Ecto neural progenitor cell (in vitro differentiated cells): Measurements from ENCODE around the gene HTR2B.
"Not testable (repeated sequence)": the region's sequence is repeated elsewhere in the genome, so short reads cannot be mapped to it uniquely, and the experiment has no call there.

Experiments used
- DNase-seq: peaks from one replicate; pipeline ENCODE4 v3.0.0-alpha.2; 2018; ENCODE audit warnings: low spot score

The HTR2B gene

DNA sequence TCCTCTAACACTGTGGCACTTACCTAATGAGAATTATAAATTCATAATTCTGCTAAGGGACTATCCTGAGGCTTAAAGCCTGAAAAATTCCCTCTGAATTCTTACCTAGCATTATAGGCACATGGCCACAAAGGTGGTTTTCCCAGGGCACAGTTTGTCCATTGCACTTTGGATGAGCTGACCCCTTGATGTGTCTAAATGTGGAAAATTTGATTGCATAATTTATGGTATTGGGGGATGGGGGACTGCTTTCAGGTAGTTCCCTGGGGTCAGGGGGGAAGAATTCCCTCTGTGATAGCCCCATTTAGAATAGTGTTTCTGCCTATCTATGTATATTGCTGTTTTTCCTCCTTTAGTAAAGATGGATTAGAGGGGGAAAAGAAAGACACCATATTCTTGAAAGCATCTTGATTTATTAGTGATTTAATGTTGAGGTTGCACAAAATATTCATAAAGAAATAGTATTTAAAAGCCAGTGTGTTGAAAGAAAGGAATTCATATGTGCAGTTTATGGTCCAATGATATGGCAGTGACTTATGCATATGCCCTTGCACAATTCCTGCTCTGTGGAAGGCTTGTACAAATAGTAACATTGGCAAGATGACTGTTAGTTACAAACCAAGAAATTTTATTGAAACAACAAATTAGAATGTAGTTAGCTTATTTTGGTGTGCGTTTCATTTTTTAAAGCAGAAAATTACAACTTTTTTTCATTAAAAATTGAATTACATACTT, 8.7 kb upstream of the HTR2B start:
- DNase-seq = no peak

GRCh38 chr2:231132129-231132528, 7.3 kb upstream of the HTR2B start:
- no peak for DNase-seq

DNA sequence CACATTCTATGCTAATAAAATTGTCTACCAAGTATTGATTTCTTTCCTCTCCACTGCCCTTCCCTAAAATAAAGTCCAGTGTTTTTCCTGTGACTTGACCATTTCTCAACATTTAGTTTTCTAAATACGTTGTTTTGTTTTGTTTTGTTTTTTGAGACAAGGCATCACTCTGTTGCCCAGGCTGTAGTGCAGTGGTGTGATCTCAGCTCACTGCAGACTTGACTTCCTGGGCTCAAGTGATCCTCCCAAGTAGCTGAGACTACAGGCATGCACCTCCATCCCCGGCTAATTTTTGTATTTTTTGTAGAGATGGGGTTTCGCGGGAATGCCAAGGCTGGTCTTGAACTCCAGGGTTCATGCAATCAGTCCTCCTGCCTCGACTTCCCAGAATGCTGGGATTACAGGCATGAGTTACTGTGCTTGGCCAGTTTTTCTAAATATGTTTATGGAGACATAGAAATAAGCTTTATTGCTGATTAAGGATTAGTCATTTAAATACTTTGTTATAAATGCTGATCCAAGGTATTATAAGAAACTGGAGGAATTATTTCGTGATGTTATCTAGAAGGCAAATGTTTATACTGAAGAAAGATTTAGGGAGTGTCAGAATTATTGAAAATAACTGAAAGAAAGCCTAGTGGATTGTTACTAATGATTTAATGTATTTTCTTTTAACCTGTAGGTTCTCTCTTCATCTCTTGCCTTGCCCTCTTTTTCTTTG, 5.7 kb upstream of the HTR2B start:
- DNase-seq = no peak

- DNase-seq = no peak
Observed at GRCh38 chr2:231129216-231129615, 4.4 kb upstream of the HTR2B start.

GRCh38 chr2:231128541-231128940, 3.7 kb upstream of the HTR2B start:
- no peak for DNase-seq

- DNase-seq = no peak
Observed at GRCh38 chr2:231127936-231128335, 3.1 kb upstream of the HTR2B start.

DNA sequence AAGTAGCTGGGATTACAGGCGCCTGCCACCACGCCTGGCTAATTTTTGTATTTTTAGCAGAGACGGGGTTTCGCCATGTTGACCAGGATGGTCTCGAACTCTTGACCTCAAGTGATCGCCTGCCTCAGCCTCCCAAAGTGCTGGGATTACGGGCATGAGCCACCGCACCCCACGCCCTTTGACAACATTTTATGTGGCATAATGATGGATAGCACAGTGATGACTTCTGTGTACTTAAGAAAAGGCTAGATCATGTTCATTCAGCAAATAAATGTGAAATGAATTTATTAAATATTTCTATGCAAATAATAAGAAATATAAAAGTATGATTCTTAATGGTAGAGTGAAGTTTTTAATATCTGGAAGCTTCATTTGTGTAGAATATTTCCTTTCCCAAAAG, 2.6 kb upstream of the HTR2B start:
- no peak for DNase-seq

DNA sequence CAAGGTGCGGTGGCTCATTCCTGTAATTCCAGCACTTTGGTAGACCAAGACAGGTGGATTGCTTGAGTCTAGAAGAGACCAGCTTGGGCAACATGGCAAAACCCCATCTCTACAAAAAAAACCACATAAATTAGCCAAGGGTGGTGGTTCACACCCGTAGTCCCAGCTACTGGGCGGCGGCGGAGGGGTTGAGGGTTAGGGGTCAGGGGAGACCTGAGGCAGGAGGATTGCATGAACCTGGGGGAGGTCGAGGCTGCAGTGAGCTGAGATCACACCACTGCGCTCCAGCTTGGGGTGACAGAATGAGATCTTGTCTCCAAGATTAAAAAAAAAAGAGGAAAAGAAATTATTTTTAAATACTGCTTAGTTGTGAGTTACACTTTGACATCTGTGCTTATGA, 1.3 kb upstream of the HTR2B start:
- no peak for DNase-seq

GRCh38 chr2:231123362-231123898, 1.4 kb downstream of the HTR2B start:
- DNase-seq = no peak

DNA sequence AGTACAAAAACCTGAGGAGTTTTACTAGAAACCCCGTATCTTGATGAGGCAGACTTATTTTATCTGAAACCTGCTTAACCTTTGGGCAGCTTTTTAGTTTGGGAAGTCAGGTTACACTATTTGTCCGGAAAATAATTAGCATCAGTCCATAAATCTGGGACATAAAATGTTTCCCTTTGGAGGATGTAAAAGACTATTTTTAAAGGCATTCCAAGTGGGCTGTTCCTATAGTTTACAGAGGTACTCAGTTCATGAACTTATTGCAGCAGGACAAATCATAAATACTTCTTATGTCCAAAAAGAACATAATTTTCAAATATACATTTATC, 6.3 kb downstream of the HTR2B start:
- DNase-seq = no peak

DNA sequence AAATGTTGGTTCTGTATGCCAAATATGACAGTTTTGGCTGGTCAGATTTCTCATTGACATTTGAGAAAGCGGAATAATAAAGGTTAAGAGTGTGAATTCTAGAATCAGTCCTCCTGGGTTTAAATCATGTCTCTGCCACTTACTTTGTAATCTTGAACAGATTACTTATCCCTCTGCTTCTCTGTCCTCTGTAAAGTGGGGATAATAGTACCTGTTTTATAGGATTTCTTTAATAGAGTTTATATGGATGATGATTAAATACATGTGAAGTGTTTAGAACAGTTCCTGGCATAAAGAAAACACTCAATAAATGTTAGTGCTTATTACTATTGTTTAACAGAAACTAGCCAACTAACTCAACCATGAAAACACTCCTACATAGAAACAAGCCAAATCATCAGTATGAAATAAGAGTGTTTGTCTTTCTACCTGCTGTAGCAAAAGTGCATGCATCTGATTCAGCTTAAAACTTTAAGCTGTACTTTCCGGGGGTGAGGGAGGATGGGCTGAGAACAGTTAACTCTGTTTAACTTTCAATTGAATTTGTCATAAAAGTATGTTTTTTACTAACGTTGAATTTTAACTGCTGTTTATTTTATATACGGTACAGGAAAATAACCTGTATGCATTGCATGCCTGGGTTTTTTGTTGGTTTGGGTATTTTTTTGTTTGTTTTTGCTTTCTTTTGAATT, 6.8 kb downstream of the HTR2B start:
- DNase-seq = no peak

- DNase-seq = no peak
Observed at GRCh38 chr2:231117148-231117547, 7.7 kb downstream of the HTR2B start.

DNA sequence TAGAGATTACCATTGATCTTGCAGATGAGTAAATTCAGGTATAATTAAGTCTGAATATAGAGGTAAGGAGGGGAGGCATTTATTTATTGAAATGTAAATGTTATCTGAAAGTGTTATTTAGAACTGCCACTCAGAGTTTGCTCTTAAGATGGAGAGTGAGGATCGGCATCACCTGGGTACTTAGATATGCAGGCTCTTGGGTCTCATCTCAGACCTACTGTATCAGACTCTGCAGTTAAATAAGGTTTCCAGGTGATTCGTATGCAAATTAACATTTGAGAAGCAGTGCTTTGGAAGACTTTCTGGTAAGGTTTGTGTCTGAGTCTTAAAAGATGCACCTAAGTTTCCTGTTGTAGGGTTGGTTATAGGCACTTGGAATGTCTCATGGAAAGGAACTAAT, 9.2 kb downstream of the HTR2B start:
- no peak for DNase-seq

DNA sequence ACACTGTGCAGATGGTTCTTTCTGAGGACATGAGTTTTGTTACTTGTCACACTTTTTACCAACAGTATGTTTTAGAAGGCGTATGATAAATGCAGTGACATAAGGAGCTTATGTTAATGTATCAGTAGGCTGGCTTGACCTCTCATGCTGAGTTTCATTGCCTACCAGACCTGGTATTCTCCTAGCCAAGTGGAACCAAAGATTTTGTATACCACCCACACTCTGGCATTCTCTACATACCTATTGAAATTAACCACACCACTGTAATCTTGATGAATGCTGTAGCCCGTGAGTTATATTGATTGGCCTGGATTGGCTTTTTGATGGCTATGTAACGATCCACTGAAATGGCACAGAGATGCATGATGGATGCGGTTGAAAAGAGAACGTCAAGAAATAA, 11.4 kb downstream of the HTR2B start:
- DNase-seq = no peak

DNA sequence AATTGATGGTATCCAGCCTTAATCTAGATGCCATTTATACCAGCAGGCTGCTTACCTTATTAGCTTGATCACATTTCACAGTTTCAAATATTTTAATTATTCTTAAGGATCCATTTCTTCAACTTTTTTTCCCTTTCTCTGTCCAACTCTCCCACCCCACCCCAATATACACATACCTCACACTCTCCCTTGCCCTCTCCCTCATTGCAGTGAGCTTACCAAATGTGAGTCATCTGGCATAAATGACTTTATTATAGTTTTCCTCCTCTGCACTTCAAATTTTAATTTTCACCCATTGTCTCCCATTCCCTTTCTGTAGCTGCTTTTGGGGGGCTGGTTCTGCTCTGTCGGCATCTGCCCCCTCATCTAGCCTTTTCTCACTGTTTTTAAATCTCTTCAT, 12.9 kb downstream of the HTR2B start:
- DNase-seq = no peak

DNA sequence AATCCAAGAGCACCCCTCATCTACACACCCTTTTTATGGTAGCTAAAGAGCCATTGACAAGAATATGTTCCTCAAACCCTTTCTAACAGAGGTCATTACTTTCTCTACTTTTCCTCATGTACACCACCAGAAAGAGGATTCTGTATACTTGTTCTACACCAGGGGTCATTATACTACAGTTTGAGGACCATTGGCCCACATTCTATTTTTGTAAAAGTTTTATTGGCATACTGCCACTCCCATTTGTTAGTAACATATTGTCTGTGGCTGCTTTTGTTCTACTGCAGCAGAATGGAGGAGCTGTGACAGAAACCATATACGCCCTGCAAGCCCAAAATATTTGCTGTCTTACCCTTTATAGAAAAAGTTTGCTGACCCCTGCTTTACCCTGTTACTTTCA, 14.3 kb downstream of the HTR2B start:
- DNase-seq = no peak

DNA sequence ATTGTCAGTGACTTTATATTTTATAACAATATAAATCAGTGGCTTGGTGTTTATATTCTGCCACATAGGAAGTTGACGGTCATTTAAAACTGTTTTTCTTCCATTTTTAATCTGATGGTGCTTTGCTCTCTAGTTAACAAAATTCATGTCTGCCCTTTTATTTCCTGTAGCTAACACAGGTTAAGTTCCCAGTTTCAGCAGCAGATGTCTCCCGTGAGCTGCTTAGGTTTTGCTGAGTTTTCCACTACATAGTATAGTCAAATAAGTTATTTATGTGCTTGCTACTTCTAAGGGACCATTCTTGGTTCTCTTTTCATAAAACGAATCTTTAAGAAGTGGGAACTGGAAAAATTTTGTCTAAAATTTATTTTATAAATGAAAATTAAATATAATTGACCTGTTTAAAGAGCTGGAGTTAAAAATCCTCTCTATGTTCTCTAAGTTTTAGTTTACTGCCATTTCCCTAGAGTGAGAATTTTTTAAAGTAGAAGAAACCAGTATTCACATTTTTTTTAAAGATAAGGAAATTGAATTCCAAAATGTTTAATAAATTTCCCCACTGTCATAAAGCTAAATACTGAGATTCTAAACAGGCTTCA, 20.6 kb downstream of the HTR2B start:
- DNase-seq = no peak

DNA sequence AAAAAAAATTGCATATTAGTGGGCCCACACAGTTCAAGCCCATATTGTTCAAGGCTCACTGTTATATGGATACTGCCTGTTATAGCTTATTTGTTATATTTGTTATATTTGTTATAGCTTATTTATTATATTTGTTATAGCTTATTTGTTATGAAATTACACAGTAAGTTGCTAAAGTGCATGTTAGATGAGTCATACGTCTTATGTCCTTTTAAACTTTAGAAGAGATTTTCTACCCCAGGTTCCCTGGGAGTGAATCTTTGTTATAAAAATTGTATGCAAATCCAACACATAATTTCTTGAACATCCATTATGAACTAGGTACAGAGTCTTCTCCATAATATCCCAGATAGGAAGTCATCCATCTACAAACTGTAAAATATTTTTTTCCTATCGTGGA, 22.1 kb downstream of the HTR2B start:
- no peak for DNase-seq

DNA sequence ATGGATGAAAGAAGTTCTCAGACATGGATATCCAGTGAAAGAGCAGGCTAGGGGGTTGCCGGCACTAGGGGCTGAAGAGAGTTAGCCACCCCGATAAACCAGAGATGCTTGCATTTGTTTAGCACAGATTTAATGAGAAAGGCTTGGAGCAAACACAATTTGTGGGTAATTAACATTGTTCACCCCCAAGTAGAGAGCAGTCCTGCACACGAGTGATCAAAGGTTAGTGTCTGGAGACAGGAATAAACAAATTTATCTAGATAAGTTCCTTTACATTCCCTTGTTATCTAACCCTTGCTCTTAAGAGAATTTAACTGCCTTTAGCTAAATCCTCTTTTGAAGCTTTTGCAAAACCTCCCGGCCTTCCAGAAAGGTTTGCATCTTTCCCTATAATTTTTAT, 23.9 kb downstream of the HTR2B start:
- DNase-seq = no peak

- not testable (repeated sequence) for DNase-seq
Observed at GRCh38 chr2:231100321-231100720, 24.5 kb downstream of the HTR2B start.

DNA sequence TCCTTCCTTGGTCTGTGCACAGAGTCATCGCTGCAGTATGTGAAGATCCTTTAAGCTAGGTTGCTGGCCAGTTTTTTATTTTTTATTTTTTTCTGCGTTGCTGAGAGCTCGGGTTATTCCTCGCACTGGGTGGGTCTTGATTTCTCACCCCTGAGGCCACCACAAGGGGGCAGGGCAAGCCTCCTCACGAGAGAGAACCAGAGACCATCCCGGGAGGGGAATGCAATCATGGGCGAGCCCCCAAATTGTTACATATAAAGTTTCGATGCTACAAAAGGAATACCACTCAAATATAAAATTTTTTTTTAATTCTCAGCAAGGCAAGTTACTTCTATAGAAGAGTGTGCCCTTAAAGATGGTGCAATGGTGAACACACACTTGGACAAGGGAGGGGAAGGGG, 24.9 kb downstream of the HTR2B start:
- no peak for DNase-seq

DNA sequence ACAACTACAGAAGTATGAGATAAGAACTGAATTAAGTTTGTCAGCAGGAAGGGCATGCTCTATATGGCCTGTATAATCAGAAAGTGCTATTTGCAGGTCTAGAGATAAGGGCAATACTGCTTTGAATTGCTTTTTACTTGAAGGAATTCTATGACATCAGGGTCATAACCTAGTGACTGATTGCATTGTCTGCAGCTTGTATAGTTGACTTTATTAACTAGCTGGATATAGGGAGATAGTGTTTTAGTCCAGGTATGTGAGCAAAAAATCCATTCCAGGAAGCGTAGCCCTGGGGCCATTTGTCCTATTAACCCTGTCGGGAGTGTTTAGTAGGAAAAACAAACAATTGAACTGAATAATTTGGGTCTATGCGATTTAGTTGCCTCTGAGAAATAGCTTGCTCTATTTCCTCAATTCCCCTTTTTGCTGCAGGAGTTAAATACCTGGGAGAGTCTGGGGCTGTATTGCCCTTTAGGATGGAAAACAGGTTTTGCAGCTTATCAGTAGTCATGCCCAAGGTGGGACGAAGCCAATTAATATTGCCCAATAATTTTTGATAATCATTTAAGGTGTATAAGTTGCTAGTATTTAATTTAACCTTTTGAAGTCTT, 30.0 kb downstream of the HTR2B start:
- DNase-seq = no peak
